Measurements from ENCODE around the gene STYX. TPM values are rescaled to one million over a fixed set of nuclear protein-coding genes. Genes with fewer than 3 reads are reported as not detected.
A peak's percentile ranks its signal among the peaks of the same experiment; 100 is the strongest.
"Not testable (repeated sequence)": the region's sequence is repeated elsewhere in the genome, so short reads cannot be mapped to it uniquely, and the experiment has no call there.

The STYX gene
- total RNA-seq, 1 donor from 2014 or later, result 13.6 TPM

DNA sequence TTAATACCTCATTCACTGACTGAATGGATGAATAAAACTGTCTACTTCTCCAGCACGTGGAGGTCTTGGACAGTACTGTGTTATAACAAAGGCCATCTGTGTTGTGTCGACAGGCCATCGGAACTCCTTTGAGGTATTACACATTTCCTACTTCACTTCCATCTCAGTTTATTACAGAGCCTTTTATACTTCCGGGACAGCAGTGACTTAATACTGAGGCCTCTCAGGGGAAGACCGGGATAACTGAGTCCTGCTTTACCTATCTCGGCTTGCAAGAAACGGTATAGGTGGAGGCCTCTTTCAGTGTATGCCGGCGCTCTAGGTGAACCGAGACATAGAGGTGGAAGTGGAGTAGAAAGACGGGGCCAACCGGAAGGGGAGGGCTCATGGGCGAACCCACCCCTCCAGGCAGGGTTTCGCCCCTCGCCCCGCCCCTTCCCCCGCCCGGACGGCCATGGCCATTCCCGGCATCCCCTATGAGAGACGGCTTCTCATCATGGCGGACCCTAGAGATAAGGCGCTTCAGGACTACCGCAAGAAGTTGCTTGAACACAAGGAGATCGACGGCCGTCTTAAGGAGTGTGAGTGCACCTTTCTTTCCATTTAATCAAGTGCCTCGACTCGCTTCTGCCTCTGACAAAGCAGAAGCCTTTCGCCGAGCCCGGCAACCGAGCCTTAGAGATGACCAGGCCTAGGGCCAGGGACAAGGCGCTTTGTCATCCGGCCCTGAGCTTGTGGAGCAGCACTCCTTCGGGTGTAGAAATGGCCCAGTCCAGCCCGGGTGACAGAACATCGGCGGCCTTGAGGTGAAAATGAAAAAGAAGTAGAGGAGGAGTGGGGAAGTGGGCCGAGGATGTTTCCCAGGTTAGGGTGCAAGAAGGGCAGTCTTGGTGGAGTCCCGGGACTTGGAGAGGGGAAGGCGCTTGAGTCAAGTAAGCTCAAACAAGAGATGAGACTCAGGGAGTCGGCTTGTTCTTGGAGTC is 23.0 kb upstream of the STYX start, which contains the start of gene PSMC6:
PSMC6 (plus strand) TSS at position 477 of the 983 bp plus-strand sequence; CDS start at position 497, 20 bp downstream.
- H3K27ac Mint-ChIP-seq, result peak within 1 kb of the TSS; percentile 99
- DNase-seq (ENCODE audit: low spot score, unreplicated experiment), result peak; percentile 88
- H3K4me3 Mint-ChIP-seq (ENCODE audit: low read depth), result peak within 1 kb of the TSS; percentile 100
- H3K27me3 Mint-ChIP-seq, result no peaks in the 10 kb centered on the region
- TF ChIP-seq, protein P1, sequence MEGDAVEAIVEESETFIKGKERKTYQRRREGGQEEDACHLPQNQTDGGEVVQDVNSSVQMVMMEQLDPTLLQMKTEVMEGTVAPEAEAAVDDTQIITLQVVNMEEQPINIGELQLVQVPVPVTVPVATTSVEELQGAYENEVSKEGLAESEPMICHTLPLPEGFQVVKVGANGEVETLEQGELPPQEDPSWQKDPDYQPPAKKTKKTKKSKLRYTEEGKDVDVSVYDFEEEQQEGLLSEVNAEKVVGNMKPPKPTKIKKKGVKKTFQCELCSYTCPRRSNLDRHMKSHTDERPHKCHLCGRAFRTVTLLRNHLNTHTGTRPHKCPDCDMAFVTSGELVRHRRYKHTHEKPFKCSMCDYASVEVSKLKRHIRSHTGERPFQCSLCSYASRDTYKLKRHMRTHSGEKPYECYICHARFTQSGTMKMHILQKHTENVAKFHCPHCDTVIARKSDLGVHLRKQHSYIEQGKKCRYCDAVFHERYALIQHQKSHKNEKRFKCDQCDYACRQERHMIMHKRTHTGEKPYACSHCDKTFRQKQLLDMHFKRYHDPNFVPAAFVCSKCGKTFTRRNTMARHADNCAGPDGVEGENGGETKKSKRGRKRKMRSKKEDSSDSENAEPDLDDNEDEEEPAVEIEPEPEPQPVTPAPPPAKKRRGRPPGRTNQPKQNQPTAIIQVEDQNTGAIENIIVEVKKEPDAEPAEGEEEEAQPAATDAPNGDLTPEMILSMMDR (IDR thresholded peaks at IDR 0.05; ENCODE audit: unreplicated experiment), result no peak
- H3K36me3 Mint-ChIP-seq (ENCODE audit: insufficient read depth), result peaks cover 17% of the 10 kb centered on the region
- peaks cover 4% of the 10 kb centered on the region for H3K9me3 Mint-ChIP-seq (ENCODE audit: low read depth)
- H3K4me1 Mint-ChIP-seq (ENCODE audit: low read depth), result peaks cover 18% of the 10 kb centered on the region

DNA sequence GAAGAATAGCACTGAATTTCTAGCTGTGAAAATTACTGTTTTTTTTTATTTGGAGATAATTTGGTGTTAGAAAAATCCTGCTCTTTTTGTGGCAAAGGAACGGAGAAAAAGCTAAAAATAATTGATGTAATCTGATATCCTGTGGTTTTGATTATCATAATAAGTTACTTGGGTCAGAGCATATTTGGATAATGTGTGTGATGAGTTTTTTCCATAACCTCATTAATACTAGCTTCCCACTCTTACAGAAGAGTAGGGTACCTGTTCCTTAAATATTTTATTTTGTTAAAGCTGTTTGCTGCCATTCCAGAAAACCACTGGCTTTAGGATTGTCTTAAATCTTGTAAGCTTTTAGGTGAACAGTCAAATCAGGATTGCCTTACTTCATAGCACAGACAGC is 18.3 kb upstream of the STYX start:
- Mint-ChIP-seq H3K36me3 (ENCODE audit: insufficient read depth) (peaks cover 35% of the 10 kb centered on the region), H3K27ac (no peak overlapping the region), H3K4me3 (ENCODE audit: low read depth) (no peak overlapping the region), H3K4me1 (ENCODE audit: low read depth) (peaks cover 14% of the 10 kb centered on the region), H3K27me3 (no peaks in the 10 kb centered on the region), H3K9me3 (ENCODE audit: low read depth) (no peaks in the 10 kb centered on the region)
- TF ChIP-seq, protein P1 (IDR thresholded peaks at IDR 0.05; ENCODE audit: unreplicated experiment), result no peak
- DNase-seq (ENCODE audit: low spot score, unreplicated experiment), result no peak

DNA sequence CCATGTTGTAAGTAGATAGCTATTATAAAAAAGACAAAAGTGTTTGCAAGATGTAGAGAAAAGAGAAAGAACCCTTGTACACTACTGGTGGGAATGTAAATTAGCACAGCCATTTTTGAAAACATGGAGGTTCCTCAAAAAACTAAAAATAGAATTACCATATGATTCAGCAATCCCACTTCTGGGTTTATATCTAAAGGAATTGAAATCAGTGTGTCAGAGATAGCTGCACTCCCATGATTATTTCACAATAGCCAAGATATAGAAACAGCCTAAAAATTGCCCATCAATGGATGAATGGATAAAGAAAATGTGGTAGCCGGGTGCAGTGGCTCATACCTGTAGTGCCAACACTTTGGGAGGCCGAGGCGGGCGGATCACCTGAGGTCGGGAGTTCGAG is 13.8 kb upstream of the STYX start:
- TF ChIP-seq, protein P1 (IDR thresholded peaks at IDR 0.05; ENCODE audit: unreplicated experiment), result no peak
- Mint-ChIP-seq H3K4me3 (ENCODE audit: low read depth) (no peak overlapping the region), H3K36me3 (ENCODE audit: insufficient read depth) (peaks cover 31% of the 10 kb centered on the region), H3K27ac (no peak overlapping the region), H3K27me3 (no peaks in the 10 kb centered on the region), H3K9me3 (ENCODE audit: low read depth) (no peaks in the 10 kb centered on the region), H3K4me1 (ENCODE audit: low read depth) (no peaks in the 10 kb centered on the region)
- no peak for DNase-seq (ENCODE audit: low spot score, unreplicated experiment)

DNA sequence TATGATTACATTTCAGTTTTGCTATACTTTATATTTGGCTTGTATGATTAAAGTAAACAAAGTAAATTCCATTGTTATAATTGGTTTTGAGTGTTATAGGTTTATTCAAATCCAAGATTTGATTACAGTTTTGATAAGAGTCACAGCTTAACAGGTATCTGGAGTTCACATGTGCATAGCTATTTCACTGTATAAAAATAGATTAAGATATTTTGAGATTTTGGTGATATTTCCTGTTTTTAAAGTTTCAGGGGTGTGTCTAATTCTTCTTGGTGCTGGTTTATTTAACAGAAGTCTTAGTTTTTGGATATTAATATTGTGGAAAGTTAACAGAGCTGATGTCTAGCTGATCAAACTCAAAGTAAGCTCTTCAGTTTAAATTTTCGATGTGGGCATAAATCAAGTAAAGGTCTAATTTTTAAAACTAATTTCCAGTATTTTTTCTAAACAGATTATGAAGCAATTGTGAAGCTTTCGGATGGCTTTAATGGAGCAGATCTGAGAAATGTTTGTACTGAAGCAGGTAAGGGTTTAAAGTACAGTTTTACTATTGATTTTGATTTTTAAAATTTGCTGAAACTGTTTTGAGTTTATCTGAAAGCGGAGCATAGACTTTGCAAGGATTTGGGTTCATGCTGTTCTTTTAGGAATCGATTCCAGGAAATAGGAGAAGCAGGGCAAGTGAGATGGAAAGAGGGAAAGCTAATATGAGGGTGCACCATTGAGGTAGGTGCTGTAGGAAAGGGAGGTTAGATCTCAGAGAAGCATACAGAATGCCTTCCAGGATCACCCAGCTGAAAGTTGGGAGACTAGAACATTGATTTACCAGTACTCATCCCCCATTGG is 6.2 kb upstream of the STYX start:
- TF ChIP-seq, protein P1 (IDR thresholded peaks at IDR 0.05; ENCODE audit: unreplicated experiment), result no peak
- Mint-ChIP-seq H3K9me3 (ENCODE audit: low read depth) (no peaks in the 10 kb centered on the region), H3K27ac (peak overlapping the region; percentile 7), H3K27me3 (no peaks in the 10 kb centered on the region), H3K4me3 (ENCODE audit: low read depth) (no peak overlapping the region), H3K36me3 (ENCODE audit: insufficient read depth) (peaks cover 33% of the 10 kb centered on the region), H3K4me1 (ENCODE audit: low read depth) (peaks cover 1% of the 10 kb centered on the region)
- DNase-seq (ENCODE audit: low spot score, unreplicated experiment), result no peak

DNA sequence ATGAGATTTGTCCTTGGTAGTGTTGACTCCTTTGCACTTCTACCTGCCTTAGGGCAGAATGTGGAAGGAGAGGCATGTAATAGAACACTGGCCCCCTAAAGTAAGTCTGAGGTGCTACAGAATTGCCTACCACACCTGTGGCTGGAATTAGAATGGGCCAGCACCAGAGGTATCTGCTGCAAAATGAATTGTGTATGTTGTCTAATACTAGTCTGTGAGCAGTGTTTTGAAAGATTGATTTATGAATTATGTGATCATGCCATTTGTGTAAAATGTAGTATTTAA is 5.7 kb upstream of the STYX start:
- Mint-ChIP-seq H3K36me3 (ENCODE audit: insufficient read depth) (peaks cover 30% of the 10 kb centered on the region), H3K4me3 (ENCODE audit: low read depth) (no peak overlapping the region), H3K9me3 (ENCODE audit: low read depth) (no peaks in the 10 kb centered on the region), H3K4me1 (ENCODE audit: low read depth) (peaks cover 1% of the 10 kb centered on the region), H3K27me3 (no peaks in the 10 kb centered on the region), H3K27ac (no peak overlapping the region)
- TF ChIP-seq, protein P1 (IDR thresholded peaks at IDR 0.05; ENCODE audit: unreplicated experiment), result no peak
- DNase-seq (ENCODE audit: low spot score, unreplicated experiment), result no peak

DNA sequence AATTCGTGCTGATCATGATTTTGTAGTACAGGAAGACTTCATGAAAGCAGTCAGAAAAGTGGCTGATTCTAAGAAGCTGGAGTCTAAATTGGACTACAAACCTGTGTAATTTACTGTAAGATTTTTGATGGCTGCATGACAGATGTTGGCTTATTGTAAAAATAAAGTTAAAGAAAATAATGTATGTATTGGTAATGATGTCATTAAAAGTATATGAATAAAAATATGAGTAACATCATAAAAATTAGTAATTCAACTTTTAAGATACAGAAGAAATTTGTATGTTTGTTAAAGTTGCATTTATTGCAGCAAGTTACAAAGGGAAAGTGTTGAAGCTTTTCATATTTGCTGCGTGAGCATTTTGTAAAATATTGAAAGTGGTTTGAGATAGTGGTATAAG is 2.5 kb upstream of the STYX start:
- H3K4me3 Mint-ChIP-seq (ENCODE audit: low read depth); DNase-seq (ENCODE audit: low spot score, unreplicated experiment); H3K27ac Mint-ChIP-seq; H3K27me3 Mint-ChIP-seq; H3K4me1 Mint-ChIP-seq (ENCODE audit: low read depth); H3K9me3 Mint-ChIP-seq (ENCODE audit: low read depth): not testable (repeated sequence)
- peaks cover 22% of the 10 kb centered on the region for H3K36me3 Mint-ChIP-seq (ENCODE audit: insufficient read depth)

DNA sequence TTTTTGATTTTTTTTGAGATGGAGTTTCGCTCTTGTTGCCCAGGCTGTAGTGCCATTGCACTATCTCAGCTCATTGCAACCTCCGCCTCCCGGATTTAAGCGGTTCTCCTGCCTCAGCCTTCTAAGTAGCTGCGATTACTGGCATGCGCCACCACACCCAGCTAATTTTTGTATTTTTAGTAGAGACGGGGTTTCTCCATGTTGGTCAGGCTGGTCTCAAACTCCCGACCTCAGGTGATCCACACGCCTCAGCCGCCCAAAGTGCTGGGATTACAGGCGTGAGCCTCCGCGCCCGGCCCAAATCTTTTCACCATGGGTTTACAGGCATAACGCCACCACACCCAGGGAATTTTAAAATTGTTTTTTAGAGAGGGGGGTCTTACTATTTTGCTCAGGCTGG is 931 bp upstream of the STYX start:
- DNase-seq (ENCODE audit: low spot score, unreplicated experiment); H3K4me3 Mint-ChIP-seq (ENCODE audit: low read depth); H3K9me3 Mint-ChIP-seq (ENCODE audit: low read depth); H3K4me1 Mint-ChIP-seq (ENCODE audit: low read depth); H3K27ac Mint-ChIP-seq; H3K27me3 Mint-ChIP-seq: not testable (repeated sequence)
- H3K36me3 Mint-ChIP-seq (ENCODE audit: insufficient read depth), result peaks cover 26% of the 10 kb centered on the region

Data from progenitor cell of endocrine pancreas (in vitro differentiated cells).